Measurements from ENCODE around the gene CPSF4L. TPM values are rescaled to one million over a fixed set of nuclear protein-coding genes. Genes with fewer than 3 reads are reported as not detected.

The CPSF4L gene
- polyA plus RNA-seq, 1 of the 3 experiments (the other 2 are of a cell fraction) = 0.10 TPM

DNA sequence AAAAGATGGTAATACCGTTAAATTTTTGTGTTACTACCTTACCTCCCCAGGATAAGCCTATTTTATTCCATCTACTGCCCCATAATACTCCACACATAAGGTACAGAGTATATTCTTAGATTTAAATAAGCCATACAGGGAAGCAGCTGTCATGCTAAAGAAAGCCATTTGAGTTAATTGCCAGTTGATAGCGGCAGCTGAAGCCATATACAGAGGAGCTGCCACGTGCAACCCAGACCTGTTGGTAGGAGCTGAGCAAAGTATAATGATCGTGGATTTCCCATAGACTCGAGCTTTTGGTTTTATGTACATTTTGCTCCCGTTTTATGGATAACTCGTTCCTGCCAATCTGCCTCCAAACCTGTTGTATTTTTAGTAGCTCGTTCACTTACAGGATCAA is 12.0 kb downstream of the CPSF4L start:
- Histone ChIP-seq H2AFZ (ENCODE audit: low read depth) (no peak overlapping the region), H3K9me2 (no peaks in the 10 kb centered on the region), H3K27me3 (ENCODE audit: insufficient read depth) (no peaks in the 10 kb centered on the region), H3K79me2 (ENCODE audit: insufficient read depth) (no peaks in the 10 kb centered on the region), H3K27ac (ENCODE audit: low read depth in 2 of 2, low read length in 1 of 2) (no peak overlapping the region), H3K4me2 (no peak overlapping the region), H3K4me1 (ENCODE audit: control insufficient read depth in 1 of 2, insufficient read depth in 2 of 2, low read depth in 1 of 2, low read length in 1 of 2) (no peaks in the 10 kb centered on the region), H3K9ac (no peak overlapping the region), H3K36me3 (replicated peaks in 1 of 2; ENCODE audit: control insufficient read depth in 1 of 2, insufficient read depth in 2 of 2, low read length in 1 of 2) (peaks cover 19 to 43% of the 10 kb centered on the region in 2 experiments), H3K4me3 (ENCODE audit: low read depth in 2 of 2, low read length in 1 of 2) (no peak overlapping the region), H3K9me3 (no peaks in the 10 kb centered on the region), H4K20me1 (ENCODE audit: insufficient read depth) (no peaks in the 10 kb centered on the region), H3F3A (replicated peaks; ENCODE audit: insufficient read depth) (no peaks in the 10 kb centered on the region)
- POLR2A ChIA-PET = interaction anchor here (1.3 kb wide), 1 partner anchor 61 kb away, joined by 3 read pairs; no protein-coding TSS in a partner anchor
- DNase-seq = no peak
- TF ChIP-seq RCOR1 (IDR thresholded peaks at IDR 0.05; ENCODE audit: low read length) (no peak), FOXJ3 (CRISPR knock-in tag; IDR thresholded peaks at IDR 0.05) (no peak), SMC3 (IDR thresholded peaks at IDR 0.05; ENCODE audit: low read depth, low read length) (no peak), GABPA (IDR thresholded peaks at IDR 0.05; ENCODE audit: low read depth) (no peak), CHD2 (IDR thresholded peaks at IDR 0.05; ENCODE audit: low read length, partially characterized antibody) (no peak), EZH2phosphoT487 (IDR thresholded peaks at IDR 0.05; ENCODE audit: borderline replicate concordance, low read depth) (no peak), YY1 (IDR thresholded peaks at IDR 0.05; ENCODE audit: low read depth) (no peak), MEF2A (IDR thresholded peaks at IDR 0.05; ENCODE audit: borderline replicate concordance, low read depth) (no peak), EP300 (IDR thresholded peaks at IDR 0.05; ENCODE audit: borderline replicate concordance in 1 of 2, low read depth in 1 of 2, low read length in 1 of 2) (no peak), GATA2 (CRISPR knock-in tag; IDR thresholded peaks at IDR 0.05) (no peak)
- TF ChIP-seq, protein P1, sequence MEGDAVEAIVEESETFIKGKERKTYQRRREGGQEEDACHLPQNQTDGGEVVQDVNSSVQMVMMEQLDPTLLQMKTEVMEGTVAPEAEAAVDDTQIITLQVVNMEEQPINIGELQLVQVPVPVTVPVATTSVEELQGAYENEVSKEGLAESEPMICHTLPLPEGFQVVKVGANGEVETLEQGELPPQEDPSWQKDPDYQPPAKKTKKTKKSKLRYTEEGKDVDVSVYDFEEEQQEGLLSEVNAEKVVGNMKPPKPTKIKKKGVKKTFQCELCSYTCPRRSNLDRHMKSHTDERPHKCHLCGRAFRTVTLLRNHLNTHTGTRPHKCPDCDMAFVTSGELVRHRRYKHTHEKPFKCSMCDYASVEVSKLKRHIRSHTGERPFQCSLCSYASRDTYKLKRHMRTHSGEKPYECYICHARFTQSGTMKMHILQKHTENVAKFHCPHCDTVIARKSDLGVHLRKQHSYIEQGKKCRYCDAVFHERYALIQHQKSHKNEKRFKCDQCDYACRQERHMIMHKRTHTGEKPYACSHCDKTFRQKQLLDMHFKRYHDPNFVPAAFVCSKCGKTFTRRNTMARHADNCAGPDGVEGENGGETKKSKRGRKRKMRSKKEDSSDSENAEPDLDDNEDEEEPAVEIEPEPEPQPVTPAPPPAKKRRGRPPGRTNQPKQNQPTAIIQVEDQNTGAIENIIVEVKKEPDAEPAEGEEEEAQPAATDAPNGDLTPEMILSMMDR (IDR thresholded peaks at IDR 0.05) = no peak
- TF ChIP-seq, protein P2, sequence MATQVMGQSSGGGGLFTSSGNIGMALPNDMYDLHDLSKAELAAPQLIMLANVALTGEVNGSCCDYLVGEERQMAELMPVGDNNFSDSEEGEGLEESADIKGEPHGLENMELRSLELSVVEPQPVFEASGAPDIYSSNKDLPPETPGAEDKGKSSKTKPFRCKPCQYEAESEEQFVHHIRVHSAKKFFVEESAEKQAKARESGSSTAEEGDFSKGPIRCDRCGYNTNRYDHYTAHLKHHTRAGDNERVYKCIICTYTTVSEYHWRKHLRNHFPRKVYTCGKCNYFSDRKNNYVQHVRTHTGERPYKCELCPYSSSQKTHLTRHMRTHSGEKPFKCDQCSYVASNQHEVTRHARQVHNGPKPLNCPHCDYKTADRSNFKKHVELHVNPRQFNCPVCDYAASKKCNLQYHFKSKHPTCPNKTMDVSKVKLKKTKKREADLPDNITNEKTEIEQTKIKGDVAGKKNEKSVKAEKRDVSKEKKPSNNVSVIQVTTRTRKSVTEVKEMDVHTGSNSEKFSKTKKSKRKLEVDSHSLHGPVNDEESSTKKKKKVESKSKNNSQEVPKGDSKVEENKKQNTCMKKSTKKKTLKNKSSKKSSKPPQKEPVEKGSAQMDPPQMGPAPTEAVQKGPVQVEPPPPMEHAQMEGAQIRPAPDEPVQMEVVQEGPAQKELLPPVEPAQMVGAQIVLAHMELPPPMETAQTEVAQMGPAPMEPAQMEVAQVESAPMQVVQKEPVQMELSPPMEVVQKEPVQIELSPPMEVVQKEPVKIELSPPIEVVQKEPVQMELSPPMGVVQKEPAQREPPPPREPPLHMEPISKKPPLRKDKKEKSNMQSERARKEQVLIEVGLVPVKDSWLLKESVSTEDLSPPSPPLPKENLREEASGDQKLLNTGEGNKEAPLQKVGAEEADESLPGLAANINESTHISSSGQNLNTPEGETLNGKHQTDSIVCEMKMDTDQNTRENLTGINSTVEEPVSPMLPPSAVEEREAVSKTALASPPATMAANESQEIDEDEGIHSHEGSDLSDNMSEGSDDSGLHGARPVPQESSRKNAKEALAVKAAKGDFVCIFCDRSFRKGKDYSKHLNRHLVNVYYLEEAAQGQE (IDR thresholded peaks at IDR 0.05; ENCODE audit: low read depth, low read length) = no peak
- TF ChIP-seq, protein P3, sequence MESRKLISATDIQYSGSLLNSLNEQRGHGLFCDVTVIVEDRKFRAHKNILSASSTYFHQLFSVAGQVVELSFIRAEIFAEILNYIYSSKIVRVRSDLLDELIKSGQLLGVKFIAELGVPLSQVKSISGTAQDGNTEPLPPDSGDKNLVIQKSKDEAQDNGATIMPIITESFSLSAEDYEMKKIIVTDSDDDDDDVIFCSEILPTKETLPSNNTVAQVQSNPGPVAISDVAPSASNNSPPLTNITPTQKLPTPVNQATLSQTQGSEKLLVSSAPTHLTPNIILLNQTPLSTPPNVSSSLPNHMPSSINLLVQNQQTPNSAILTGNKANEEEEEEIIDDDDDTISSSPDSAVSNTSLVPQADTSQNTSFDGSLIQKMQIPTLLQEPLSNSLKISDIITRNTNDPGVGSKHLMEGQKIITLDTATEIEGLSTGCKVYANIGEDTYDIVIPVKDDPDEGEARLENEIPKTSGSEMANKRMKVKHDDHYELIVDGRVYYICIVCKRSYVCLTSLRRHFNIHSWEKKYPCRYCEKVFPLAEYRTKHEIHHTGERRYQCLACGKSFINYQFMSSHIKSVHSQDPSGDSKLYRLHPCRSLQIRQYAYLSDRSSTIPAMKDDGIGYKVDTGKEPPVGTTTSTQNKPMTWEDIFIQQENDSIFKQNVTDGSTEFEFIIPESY (IDR thresholded peaks at IDR 0.05; ENCODE audit: borderline replicate concordance, low read depth) = no peak
- WGBS (ENCODE audit: low lambda C conversion rate) = 88% methylated on average over 8 of the region's 8 CpGs
- CTCF ChIA-PET = interaction anchor here (0.6 to 22.4 kb wide), 9 partner anchors 13 to 691 kb away, joined by 3 to 691 read pairs (median 4); a partner anchor contains a TSS
